ENCODE measurements around the gene DNAH17. TPM values are rescaled to one million over a fixed set of nuclear protein-coding genes. Genes with fewer than 3 reads are reported as not detected.

The DNAH17 gene
- polyA plus RNA-seq, 1 of the 3 experiments (the other 2 are of a cell fraction) = not detected

GRCh38 chr17:78412403-78412802, 164.8 kb downstream of the DNAH17 start:
- TF ChIP-seq NFIC (IDR thresholded peaks at IDR 0.05; ENCODE audit: borderline replicate concordance) = no peak
- TF ChIP-seq EP300 (IDR thresholded peaks at IDR 0.05; ENCODE audit: borderline replicate concordance in 1 of 2, low read depth in 1 of 2, low read length in 1 of 2) = no peak
- TF ChIP-seq, protein P1, sequence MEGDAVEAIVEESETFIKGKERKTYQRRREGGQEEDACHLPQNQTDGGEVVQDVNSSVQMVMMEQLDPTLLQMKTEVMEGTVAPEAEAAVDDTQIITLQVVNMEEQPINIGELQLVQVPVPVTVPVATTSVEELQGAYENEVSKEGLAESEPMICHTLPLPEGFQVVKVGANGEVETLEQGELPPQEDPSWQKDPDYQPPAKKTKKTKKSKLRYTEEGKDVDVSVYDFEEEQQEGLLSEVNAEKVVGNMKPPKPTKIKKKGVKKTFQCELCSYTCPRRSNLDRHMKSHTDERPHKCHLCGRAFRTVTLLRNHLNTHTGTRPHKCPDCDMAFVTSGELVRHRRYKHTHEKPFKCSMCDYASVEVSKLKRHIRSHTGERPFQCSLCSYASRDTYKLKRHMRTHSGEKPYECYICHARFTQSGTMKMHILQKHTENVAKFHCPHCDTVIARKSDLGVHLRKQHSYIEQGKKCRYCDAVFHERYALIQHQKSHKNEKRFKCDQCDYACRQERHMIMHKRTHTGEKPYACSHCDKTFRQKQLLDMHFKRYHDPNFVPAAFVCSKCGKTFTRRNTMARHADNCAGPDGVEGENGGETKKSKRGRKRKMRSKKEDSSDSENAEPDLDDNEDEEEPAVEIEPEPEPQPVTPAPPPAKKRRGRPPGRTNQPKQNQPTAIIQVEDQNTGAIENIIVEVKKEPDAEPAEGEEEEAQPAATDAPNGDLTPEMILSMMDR (IDR thresholded peaks at IDR 0.05) = peak; percentile 59
- peak; percentile 20; the same call in 1 of the 2 replicates for TF ChIP-seq SMC3 (IDR thresholded peaks at IDR 0.05; ENCODE audit: low read depth, low read length)
- peaks cover 0 to 22% of the 10 kb centered on the region in 2 experiments; a peak in 1 of 4 replicates for H3K4me1 ChIP-seq (ENCODE audit: control insufficient read depth in 1 of 2, insufficient read depth in 2 of 2, low read depth in 1 of 2, low read length in 1 of 2)
- no peak overlapping the region for H3K4me2 ChIP-seq
- H3K9me3 ChIP-seq = no peaks in the 10 kb centered on the region
- DNase-seq = peak; percentile 58
- WGBS (ENCODE audit: low lambda C conversion rate) = 93% methylated on average over 10 of the region's 10 CpGs
- POLR2A ChIA-PET = interaction anchor here (0.6 to 0.7 kb wide), 2 partner anchors 13 to 20 kb away, joined by 3 read pairs; no protein-coding TSS in a partner anchor
- H4K20me1 ChIP-seq (ENCODE audit: insufficient read depth) = peaks cover 77% of the 10 kb centered on the region
- H3K9ac ChIP-seq = no peak overlapping the region
- H3K36me3 ChIP-seq (replicated peaks in 1 of 2; ENCODE audit: control insufficient read depth in 1 of 2, insufficient read depth in 2 of 2, low read length in 1 of 2) = peaks cover 5 to 47% of the 10 kb centered on the region in 2 experiments
- CTCF ChIA-PET = interaction anchor here (0.6 to 3.1 kb wide), 13 partner anchors 10 to 295 kb away, joined by 3 to 17 read pairs (median 4); partner anchors contain the start of gene SOCS3
- no peak overlapping the region for H2AFZ ChIP-seq (ENCODE audit: low read depth)
- H3K79me2 ChIP-seq (ENCODE audit: insufficient read depth) = peaks cover 73% of the 10 kb centered on the region
- H3K27me3 ChIP-seq (ENCODE audit: insufficient read depth) = no peaks in the 10 kb centered on the region
- H3K4me3 ChIP-seq (ENCODE audit: low read depth in 2 of 2, low read length in 1 of 2) = no peak overlapping the region
- H3F3A ChIP-seq (replicated peaks; ENCODE audit: insufficient read depth) = no peaks in the 10 kb centered on the region
- no peak overlapping the region; a peak in 1 of 4 replicates for H3K27ac ChIP-seq (ENCODE audit: low read depth in 2 of 2, low read length in 1 of 2)
- no peaks in the 10 kb centered on the region for H3K9me2 ChIP-seq

- 94% methylated on average over 13 of the region's 17 CpGs for WGBS (ENCODE audit: low lambda C conversion rate)
- TF ChIP-seq TCF12 (IDR thresholded peaks at IDR 0.05) = no peak
- no peak for TF ChIP-seq NRF1 (IDR thresholded peaks at IDR 0.05; ENCODE audit: low read depth, low read length)
- TF ChIP-seq POLR2AphosphoS5 (IDR thresholded peaks at IDR 0.05; ENCODE audit: low read depth, low read length) = no peak
- no peak for TF ChIP-seq FOSL2 (IDR thresholded peaks at IDR 0.05; ENCODE audit: borderline replicate concordance, low read depth)
- no peak for TF ChIP-seq RXRA (IDR thresholded peaks at IDR 0.05; ENCODE audit: borderline replicate concordance, low read depth)
- TF ChIP-seq EP300 (IDR thresholded peaks at IDR 0.05; ENCODE audit: borderline replicate concordance in 1 of 2, low read depth in 1 of 2, low read length in 1 of 2) = no peak
- TF ChIP-seq, protein P2, sequence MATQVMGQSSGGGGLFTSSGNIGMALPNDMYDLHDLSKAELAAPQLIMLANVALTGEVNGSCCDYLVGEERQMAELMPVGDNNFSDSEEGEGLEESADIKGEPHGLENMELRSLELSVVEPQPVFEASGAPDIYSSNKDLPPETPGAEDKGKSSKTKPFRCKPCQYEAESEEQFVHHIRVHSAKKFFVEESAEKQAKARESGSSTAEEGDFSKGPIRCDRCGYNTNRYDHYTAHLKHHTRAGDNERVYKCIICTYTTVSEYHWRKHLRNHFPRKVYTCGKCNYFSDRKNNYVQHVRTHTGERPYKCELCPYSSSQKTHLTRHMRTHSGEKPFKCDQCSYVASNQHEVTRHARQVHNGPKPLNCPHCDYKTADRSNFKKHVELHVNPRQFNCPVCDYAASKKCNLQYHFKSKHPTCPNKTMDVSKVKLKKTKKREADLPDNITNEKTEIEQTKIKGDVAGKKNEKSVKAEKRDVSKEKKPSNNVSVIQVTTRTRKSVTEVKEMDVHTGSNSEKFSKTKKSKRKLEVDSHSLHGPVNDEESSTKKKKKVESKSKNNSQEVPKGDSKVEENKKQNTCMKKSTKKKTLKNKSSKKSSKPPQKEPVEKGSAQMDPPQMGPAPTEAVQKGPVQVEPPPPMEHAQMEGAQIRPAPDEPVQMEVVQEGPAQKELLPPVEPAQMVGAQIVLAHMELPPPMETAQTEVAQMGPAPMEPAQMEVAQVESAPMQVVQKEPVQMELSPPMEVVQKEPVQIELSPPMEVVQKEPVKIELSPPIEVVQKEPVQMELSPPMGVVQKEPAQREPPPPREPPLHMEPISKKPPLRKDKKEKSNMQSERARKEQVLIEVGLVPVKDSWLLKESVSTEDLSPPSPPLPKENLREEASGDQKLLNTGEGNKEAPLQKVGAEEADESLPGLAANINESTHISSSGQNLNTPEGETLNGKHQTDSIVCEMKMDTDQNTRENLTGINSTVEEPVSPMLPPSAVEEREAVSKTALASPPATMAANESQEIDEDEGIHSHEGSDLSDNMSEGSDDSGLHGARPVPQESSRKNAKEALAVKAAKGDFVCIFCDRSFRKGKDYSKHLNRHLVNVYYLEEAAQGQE (IDR thresholded peaks at IDR 0.05; ENCODE audit: low read depth, low read length) = no peak
- no peak for TF ChIP-seq JUND (IDR thresholded peaks at IDR 0.05)
- no peak for TF ChIP-seq RAD21 (IDR thresholded peaks at IDR 0.05; ENCODE audit: low read length)
- TF ChIP-seq NFIC (IDR thresholded peaks at IDR 0.05; ENCODE audit: borderline replicate concordance) = no peak
- TF ChIP-seq RFX5 (IDR thresholded peaks at IDR 0.05; ENCODE audit: low read length) = no peak
- no peak for TF ChIP-seq ELF1 (IDR thresholded peaks at IDR 0.05)
- TF ChIP-seq TAF1 (IDR thresholded peaks at IDR 0.05; ENCODE audit: borderline replicate concordance, low read depth, low read length) = no peak
- no peak for TF ChIP-seq FOXJ3 (CRISPR knock-in tag; IDR thresholded peaks at IDR 0.05)
- TF ChIP-seq GABPA (IDR thresholded peaks at IDR 0.05; ENCODE audit: low read depth) = no peak
- TF ChIP-seq EZH2phosphoT487 (IDR thresholded peaks at IDR 0.05; ENCODE audit: borderline replicate concordance, low read depth) = no peak
- TF ChIP-seq GATA2 (CRISPR knock-in tag; IDR thresholded peaks at IDR 0.05) = no peak
These were observed 165.8 kb downstream of the DNAH17 start for GRCh38 chr17:78411241-78411857.

More at GRCh38 chr17:78411241-78411857, 165.8 kb downstream of the DNAH17 start:
- Histone ChIP-seq H3K27ac (ENCODE audit: low read depth in 2 of 2, low read length in 1 of 2) (peak overlapping the region in 1 of 2 experiments; percentile 13; a peak in 1 of 4 replicates), H3K4me1 (ENCODE audit: control insufficient read depth in 1 of 2, insufficient read depth in 2 of 2, low read depth in 1 of 2, low read length in 1 of 2) (peaks cover 0 to 22% of the 10 kb centered on the region in 2 experiments; a peak in 1 of 4 replicates), H3K79me2 (ENCODE audit: insufficient read depth) (peaks cover 76% of the 10 kb centered on the region), H2AFZ (ENCODE audit: low read depth) (no peak overlapping the region), H3K36me3 (replicated peaks in 1 of 2; ENCODE audit: control insufficient read depth in 1 of 2, insufficient read depth in 2 of 2, low read length in 1 of 2) (peaks cover 5 to 45% of the 10 kb centered on the region in 2 experiments), H3K27me3 (ENCODE audit: insufficient read depth) (no peaks in the 10 kb centered on the region), H3K9ac (no peak overlapping the region), H4K20me1 (ENCODE audit: insufficient read depth) (peaks cover 87% of the 10 kb centered on the region), H3K4me3 (ENCODE audit: low read depth in 2 of 2, low read length in 1 of 2) (no peak overlapping the region), H3K9me3 (no peaks in the 10 kb centered on the region), H3K9me2 (no peaks in the 10 kb centered on the region), H3K4me2 (no peak overlapping the region), H3F3A (replicated peaks; ENCODE audit: insufficient read depth) (no peaks in the 10 kb centered on the region)
- ChIA-PET POLR2A (interaction anchor here (0.6 to 0.7 kb wide), 2 partner anchors 14 to 21 kb away, joined by 3 read pairs; no protein-coding TSS in a partner anchor), CTCF (interaction anchor here (1.0 to 3.1 kb wide), 8 partner anchors 9 to 123 kb away, joined by 3 to 17 read pairs (median 6); partner anchors contain the start of gene SOCS3)
- DNase-seq = no peak

Data from SK-N-SH (cell line).